NCI-H2029 (cell line): ENCODE data around the gene BCL11A.

Experiments used
- DNase-seq: peaks from one replicate; lab custom pipeline; 2025; lab: John Stamatoyannopoulos, UW

Gene BCL11A

DNA sequence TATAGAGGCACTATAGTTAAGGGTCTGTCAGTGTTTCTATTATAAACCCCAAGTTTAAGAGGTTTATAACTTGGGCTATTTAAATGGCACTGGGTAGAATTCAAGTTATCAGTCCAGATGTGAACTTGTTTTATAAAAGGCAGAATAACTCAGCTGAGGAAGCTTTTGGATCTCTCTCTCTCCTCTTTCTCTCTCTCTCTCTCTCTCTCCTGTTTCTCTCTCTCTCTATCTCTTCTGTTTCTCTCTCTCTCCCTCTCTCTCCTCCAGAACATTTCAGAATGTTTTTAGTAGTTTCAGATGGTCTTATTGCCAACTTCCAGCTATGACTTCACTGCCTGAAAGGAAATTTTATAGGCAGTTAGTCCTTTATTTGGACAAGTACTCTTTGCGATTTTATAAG is 6.4 kb upstream of the BCL11A start:
- no peak for DNase-seq

DNA sequence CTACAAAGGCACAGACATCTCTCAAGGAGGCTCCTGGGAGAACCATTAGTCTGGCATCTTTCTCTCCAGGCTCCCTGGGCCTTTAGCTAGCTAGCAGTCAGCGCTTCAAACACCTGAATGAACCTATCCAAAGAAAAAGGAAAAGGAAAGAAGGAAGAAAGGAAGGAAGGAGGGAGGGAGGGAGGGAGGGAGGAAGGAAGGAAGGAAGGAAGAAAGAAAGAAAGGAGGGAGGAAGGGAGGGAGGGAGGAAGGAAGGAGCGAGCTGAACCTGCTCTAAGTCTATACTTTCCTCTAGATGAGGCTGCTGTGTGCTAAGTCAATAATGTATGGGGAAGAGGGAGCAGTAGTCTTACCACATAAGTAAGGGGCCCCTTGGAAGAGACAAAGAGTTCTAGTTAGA is 5.1 kb upstream of the BCL11A start:
- no peak for DNase-seq

GRCh38 chr2:60557486-60557864 is 4.0 kb upstream of the BCL11A start:
- DNase-seq = no peak

GRCh38 chr2:60556576-60557485 is 3.4 kb upstream of the BCL11A start:
- no peak for DNase-seq

DNA sequence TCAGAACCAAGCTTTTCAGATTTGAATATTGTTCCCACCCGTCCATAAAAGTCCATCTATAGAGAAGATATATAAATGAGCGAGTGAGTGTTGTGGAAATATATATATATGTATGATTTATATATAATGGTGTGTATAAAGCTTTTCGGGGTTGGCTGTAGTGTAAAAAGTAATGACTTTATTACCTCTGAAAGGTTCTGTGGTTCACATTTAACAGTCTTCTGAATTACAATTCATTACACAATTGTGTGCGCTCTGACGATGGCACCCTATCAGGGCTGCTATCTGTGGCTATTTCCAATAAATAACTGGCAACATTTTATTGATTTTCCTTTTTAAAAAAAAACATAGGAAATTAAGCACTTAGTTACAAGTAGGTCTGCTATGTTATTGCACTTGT is 2.7 kb upstream of the BCL11A start:
- DNase-seq = no peak

GRCh38 chr2:60555783-60556139 is 2.3 kb upstream of the BCL11A start:
- DNase-seq = no peak

- no peak for DNase-seq
Observed at GRCh38 chr2:60555066-60555782, 1.8 kb upstream of the BCL11A start.

- no peak for DNase-seq
Observed at GRCh38 chr2:60554646-60555065, 1.2 kb upstream of the BCL11A start.

GRCh38 chr2:60554074-60554645 is 706 bp upstream of the BCL11A start:
- DNase-seq = no peak

DNA sequence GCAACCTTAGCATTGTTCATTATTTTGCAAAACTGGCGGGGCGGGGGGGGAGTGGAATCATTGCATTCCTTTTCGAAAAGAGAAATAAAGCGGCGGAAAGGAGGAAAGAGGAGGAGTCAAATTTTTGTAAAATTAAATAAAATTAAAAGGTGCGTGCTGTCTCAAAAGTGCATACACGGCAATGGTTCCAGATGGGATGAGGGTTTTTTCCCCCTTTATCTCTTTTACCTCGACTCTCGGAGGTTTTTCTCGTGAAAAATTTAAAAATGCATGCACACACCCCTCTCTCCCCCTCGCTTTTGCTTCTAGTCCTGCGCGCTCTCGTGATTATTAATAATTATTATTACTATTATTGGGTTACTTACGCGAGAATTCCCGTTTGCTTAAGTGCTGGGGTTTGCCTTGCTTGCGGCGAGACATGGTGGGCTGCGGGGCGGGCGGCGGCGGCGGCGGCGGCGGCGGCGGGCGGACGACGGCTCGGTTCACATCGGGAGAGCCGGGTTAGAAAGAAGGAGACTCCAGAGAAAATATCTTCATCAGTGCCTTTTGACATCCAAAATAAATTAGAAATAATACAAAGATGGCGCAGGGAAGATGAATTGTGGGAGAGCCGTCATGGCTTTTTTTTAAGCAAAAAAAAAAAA is 481 bp downstream of the BCL11A start:
- no peak for DNase-seq

GRCh38 chr2:60552078-60552850 is 1.2 kb downstream of the BCL11A start:
- peak; percentile 35 for DNase-seq

DNA sequence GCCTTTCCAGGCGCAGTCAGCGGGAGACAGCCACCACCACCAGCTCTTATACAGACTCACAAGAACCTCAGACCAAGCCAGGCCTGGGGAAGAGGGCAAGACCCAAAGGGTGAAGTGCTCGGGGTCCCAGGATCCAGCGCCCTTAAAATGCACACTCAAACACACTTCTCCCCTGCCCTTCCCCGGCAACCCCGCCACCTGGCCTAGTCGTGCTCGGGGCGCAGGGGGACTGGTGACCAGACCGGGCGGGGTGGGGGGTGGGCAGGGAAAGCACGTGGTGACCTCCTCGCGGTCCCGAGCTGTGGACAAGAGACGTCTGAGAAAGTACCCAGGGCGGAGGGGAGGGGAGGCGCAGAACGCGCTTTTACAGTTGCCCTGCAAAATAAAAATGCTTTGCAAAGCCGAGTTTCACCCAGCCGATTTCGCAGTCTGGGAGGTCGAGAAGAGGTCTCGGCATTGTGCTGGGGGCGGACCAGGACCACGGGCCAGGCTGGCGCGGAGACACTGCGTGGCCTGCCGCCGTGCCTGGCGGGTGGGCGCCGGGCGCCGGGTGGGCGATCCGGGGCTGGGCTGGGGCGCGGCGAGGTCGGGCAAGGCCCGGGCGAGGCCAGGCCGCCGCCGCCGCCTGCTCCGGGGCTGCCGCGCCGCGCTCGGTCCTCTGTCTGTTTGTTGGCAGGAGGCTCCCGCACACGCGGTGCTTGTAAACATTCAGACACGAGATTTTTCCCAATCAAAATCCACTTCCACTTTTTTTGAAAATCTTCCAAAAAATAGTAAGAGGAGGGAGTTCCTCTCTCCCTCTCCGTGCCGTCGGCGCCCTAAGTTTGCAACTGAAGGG is 2.0 kb downstream of the BCL11A start:
- DNase-seq = peak; percentile 37

DNA sequence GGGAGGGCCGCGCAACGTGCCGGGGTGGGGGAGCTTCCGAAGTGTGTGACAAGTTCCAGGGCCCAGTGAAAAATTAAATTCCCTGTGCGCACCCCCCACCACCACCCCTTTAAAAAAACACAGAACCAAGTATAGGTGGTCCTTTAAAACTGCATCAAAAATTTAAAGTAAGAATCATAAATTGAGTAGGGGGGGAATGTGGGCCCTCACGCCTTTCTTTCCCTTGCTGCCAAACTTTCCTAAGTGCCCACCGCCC is 2.5 kb downstream of the BCL11A start:
- no peak for DNase-seq

GRCh38 chr2:60550178-60550983 is 3.1 kb downstream of the BCL11A start:
- peak; percentile 81 for DNase-seq

DNA sequence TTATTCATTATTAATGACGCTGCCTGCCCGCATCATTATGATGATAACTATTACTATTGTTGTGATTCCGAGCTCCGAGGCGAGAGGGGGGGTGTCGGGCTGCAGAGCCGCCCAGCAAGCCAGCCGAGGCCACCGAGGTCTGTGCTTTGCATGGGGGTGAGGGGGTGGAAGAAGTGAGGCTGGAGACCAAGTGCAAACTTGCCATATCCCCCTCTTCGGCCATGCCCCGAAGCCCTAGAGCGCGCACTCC is 3.6 kb downstream of the BCL11A start:
- DNase-seq = no peak

DNA sequence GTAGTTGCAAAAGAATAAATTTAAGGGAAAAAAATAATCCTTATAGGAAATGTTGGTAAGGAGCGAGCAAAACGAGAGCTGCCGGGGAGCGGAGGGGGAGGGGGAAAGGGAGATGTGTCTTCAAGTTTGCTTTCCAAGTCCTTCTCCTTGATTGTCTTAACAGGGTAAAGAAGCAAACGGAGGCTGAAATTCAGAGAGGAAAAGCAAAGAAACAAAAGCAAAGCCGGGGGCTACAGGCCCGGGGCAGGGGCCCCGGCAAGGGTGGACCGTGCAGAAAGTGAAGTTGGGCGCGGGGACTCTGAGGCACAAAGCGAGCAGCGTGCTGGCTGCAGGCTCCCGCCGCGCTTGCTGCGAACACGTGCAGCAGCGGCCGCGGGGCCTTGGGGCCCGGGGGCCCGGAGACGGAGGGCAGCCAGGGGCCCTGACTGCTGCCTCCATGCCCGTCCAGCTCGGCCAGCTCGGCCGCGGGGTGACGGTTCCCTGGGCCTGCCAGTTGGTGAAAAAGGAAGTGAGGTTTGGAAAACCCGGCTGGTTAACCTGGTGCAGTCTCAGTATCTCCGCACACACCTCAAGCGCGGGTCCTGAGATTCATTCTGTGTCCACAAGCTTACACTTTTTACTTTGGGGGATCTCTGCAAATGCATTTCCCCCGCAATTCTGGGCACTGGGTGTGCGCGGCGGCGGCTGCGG is 4.1 kb downstream of the BCL11A start:
- DNase-seq = no peak

GRCh38 chr2:60548845-60549237 is 4.6 kb downstream of the BCL11A start:
- DNase-seq = no peak

DNA sequence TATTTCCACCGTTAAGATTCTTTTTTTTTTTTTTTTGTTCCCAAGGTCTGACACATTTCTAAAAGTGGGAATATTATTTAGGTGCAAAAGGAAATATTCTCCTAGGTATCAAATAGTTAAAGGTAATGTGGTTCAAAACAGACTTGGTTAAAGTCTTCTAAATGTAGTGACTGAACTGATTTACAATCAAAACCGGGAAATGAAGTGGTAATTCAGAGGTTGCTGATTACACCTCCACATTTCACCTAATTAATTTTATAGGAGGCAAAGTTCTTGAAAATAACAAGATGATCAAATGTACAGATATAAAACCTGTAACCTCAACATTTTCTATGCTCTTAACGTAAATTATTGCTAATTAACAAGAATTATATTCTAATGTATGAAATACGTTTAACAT is 5.1 kb downstream of the BCL11A start:
- no peak for DNase-seq

DNA sequence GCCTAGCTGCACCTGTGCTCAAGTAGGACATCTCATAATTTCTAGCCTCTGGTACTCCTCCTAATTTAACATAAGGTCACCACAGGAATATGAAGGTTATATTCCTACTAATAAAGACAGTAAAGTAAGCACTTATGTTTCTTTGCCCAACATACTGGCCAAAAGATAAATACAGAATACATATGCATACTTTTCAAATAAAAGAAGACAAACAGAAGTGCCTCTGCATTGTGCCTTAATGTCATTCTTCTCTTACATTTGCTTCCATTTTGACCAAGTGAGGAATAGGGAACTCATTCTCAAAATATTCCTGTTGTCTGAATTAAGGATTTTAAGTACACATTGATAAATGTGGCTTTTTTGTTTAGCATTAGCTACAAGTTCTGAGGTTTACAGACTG is 5.6 kb downstream of the BCL11A start:
- no peak for DNase-seq

- no peak for DNase-seq
Observed at GRCh38 chr2:60546756-60547420, 6.6 kb downstream of the BCL11A start.
